Endothelial cell of umbilical vein (primary cell): ENCODE data around the gene RASSF5. TPM values are rescaled to one million over a fixed set of nuclear protein-coding genes. Genes with fewer than 3 reads are reported as not detected.

Experiments
- BruUV-seq: library from RNA; stranded (reverse); fragments of 400-500 nt; replicated peaks from 2 replicates; lab custom pipeline; 2021; lab: Mats Ljungman, UMichigan
- CTCF ChIA-PET: fragments of 300-600, 350-600 bp; sonication (Branson Sonifier 250); formaldehyde crosslinking; loops from one replicate; lab custom pipeline; 2021; ENCODE audit warnings: antibody characterized with exemption, inconsistent platforms; lab: Charles Lee
- POLR2A ChIA-PET: fragments of 300-600, 350-600 bp; sonication (Branson Sonifier 250); formaldehyde crosslinking; loops from one replicate; lab custom pipeline; 2021; ENCODE audit warnings: antibody characterized with exemption, inconsistent platforms; lab: Charles Lee
- DNase-seq: peaks from one replicate; pipeline ENCODE4 v3.0.0-alpha.2; 2011; ENCODE audit warnings: low read depth, low spot score
- FAIRE-seq: peaks from 2 replicates; lab custom pipeline; 2011; peaks lifted over from hg19 to GRCh38; lab: Jason Lieb, UNC
- H2AFZ ChIP-seq: 2 replicates; pipeline ENCODE4 v1.6.0; 2012; ENCODE audit warnings: low read depth, low read length, control low read depth, inconsistent platforms
- H3K27ac ChIP-seq: 2 replicates; pipeline ENCODE4 v1.5.1; 2011; ENCODE audit warnings: low read depth, mild to moderate bottlenecking, control low read depth, low read length, moderate library complexity; ENCODE audit not compliant: insufficient read depth
- H3K27me3 ChIP-seq, 2 experiments: 2 replicates each; pipeline versions ENCODE4 v1.6.0 to v1.6.1; 2011; ENCODE audit warnings: low read length in 2 of 2, mixed read lengths in 1 of 2; ENCODE audit not compliant: control insufficient read depth in 2 of 2, insufficient read depth in 2 of 2
- H3K36me3 ChIP-seq, 2 experiments: 2 replicates in 1 of 2; 3 replicates in 1 of 2; pipeline ENCODE4 v1.5.1; 2011; ENCODE audit warnings: low read length in 2 of 2, mild to moderate bottlenecking in 1 of 2, moderate library complexity in 1 of 2; ENCODE audit not compliant: control insufficient read depth in 2 of 2, insufficient read depth in 2 of 2; ENCODE audit errors: extremely low read depth in 1 of 2
- H3K4me1 ChIP-seq: 3 replicates; pipeline ENCODE4 v1.5.1; 2011; ENCODE audit warnings: mild to moderate bottlenecking, low read length; ENCODE audit not compliant: control insufficient read depth, insufficient read depth; ENCODE audit errors: extremely low read depth
- H3K4me2 ChIP-seq: 2 replicates; pipeline ENCODE4 v1.6.1; 2011; ENCODE audit warnings: low read length, control low read depth, mixed read lengths; ENCODE audit not compliant: insufficient read depth
- H3K4me3 ChIP-seq, 3 experiments: fragments of 200-600 bp in 1 of 3; sonication (generic), shearing (Covaris generic) in 1 of 3; replicated peaks in 1 of 3; 2 replicates each; pipeline ENCODE4 v1.5.1; 2011 to 2016; ENCODE audit warnings: control low read depth in 3 of 3, low read length in 3 of 3, mild to moderate bottlenecking in 2 of 3, inconsistent platforms in 1 of 3, low read depth in 1 of 3, moderate library complexity in 1 of 3; ENCODE audit not compliant: insufficient read depth in 1 of 3
- H3K79me2 ChIP-seq: 2 replicates; pipeline ENCODE4 v1.6.0; 2012; ENCODE audit warnings: low read length, inconsistent platforms; ENCODE audit not compliant: control insufficient read depth, insufficient read depth
- H3K9ac ChIP-seq: replicated peaks from 2 replicates; pipeline ENCODE3; 2011; ENCODE audit warnings: low read length, control low read depth; ENCODE audit not compliant: insufficient read depth; ENCODE audit errors: extremely low read depth
- H3K9me1 ChIP-seq: replicated peaks from 3 replicates; pipeline ENCODE4 v1.6.0; 2011; ENCODE audit warnings: mild to moderate bottlenecking, low read length; ENCODE audit not compliant: control insufficient read depth, insufficient read depth; ENCODE audit errors: extremely low read depth
- H3K9me3 ChIP-seq: replicated peaks from 2 replicates; pipeline ENCODE4 v1.5.1; 2012; ENCODE audit warnings: low read length, inconsistent platforms; ENCODE audit not compliant: control insufficient read depth, insufficient read depth
- H4K20me1 ChIP-seq: replicated peaks from 2 replicates; pipeline ENCODE3; 2011; ENCODE audit warnings: mild to moderate bottlenecking, low read length; ENCODE audit not compliant: control insufficient read depth, insufficient read depth; ENCODE audit errors: extremely low read depth
- EZH2 ChIP-seq: IDR thresholded peaks from 2 replicates; pipeline ENCODE4 v1.6.1; 2012; ENCODE audit warnings: borderline replicate concordance, low read depth, mild to moderate bottlenecking, moderate library complexity, low read length, inconsistent platforms; ENCODE audit not compliant: severe bottlenecking
- FOS ChIP-seq: IDR thresholded peaks from 2 replicates; pipeline ENCODE4 v1.6.1; 2011; ENCODE audit warnings: mild to moderate bottlenecking, low read length, moderate library complexity, borderline replicate concordance; ENCODE audit not compliant: insufficient read depth
- GATA2 ChIP-seq: IDR thresholded peaks from 2 replicates; pipeline ENCODE4 v1.7.0; 2011; ENCODE audit warnings: low read depth, mild to moderate bottlenecking, moderate library complexity, mixed read lengths, low read length; ENCODE audit not compliant: insufficient read length, insufficient read depth
- JUN ChIP-seq: IDR thresholded peaks from 2 replicates; pipeline ENCODE4 v1.6.1; 2011; ENCODE audit warnings: borderline replicate concordance, low read depth; ENCODE audit not compliant: insufficient read length, insufficient read depth
- MYC ChIP-seq: IDR thresholded peaks from one replicate; pipeline ENCODE4 v1.6.1; 2011; ENCODE audit warnings: mild to moderate bottlenecking, low read depth, low read length
- POLR2A ChIP-seq: IDR thresholded peaks from 2 replicates; pipeline ENCODE4 v1.6.1; 2012; ENCODE audit warnings: low read depth, mild to moderate bottlenecking, control low read depth, low read length
- POLR2AphosphoS5 ChIP-seq: IDR thresholded peaks from 2 replicates; pipeline ENCODE4 v1.6.1; 2012; ENCODE audit warnings: low read depth, mild to moderate bottlenecking, control low read depth, low read length, moderate library complexity; ENCODE audit not compliant: insufficient read depth
- dilution Hi-C: fragments of 300-500 bp; cut with MboI; formaldehyde crosslinking; loops from one replicate; pipeline ENCODE4 v1.15.0; 2019; ENCODE audit warnings: low sequenced_read_pairs; ENCODE audit not compliant: extremely low pct_ligation_motif_present
- intact Hi-C: fragments of 100-400 bp; cut with micrococcal nuclease; formaldehyde crosslinking; loops from one replicate; pipeline ENCODE4 v1.10.0; 2022
- polyA plus RNA-seq, 4 experiments: library from polyadenylated mRNA; depleted of rRNA in 3 of 4; stranded (reverse) in 3 of 4; unstranded in 1 of 4; fragments of >200 nt; gene quantifications; 2 replicates each; pipeline versions ENCODE4 v1.2.1 to v1.2.3, GENCODE V29; 2011 to 2012; ENCODE audit warnings: missing spikeins in 1 of 4
- total RNA-seq: library from RNA; stranded (reverse); gene quantifications from 2 replicates; pipeline ENCODE4 v1.2.3, GENCODE V29; 2021
- TF ChIP-seq, protein P1 (sequence below), 2 donors: IDR thresholded peaks; 1 replicate in 1 of 2; 2 replicates in 1 of 2; pipeline ENCODE4 v1.5.1; 2011; ENCODE audit warnings: low read length in 2 of 2, mild to moderate bottlenecking in 2 of 2, moderate library complexity in 2 of 2, control low read depth in 1 of 2, inconsistent platforms in 1 of 2, low read depth in 1 of 2; ENCODE audit not compliant: insufficient read depth in 1 of 2; ENCODE audit errors: extremely low read depth in 1 of 2
- TF ChIP-seq, protein P2 (sequence below): IDR thresholded peaks from 2 replicates; pipeline ENCODE4 v1.6.1; 2011; ENCODE audit not compliant: insufficient read depth, insufficient read length

The RASSF5 gene
- total and polyA plus RNA-seq, 2 donors (not counting 3 experiments of a cell fraction or from before 2014, with no cell fraction given), result 0.23 to 0.60 TPM

DNA sequence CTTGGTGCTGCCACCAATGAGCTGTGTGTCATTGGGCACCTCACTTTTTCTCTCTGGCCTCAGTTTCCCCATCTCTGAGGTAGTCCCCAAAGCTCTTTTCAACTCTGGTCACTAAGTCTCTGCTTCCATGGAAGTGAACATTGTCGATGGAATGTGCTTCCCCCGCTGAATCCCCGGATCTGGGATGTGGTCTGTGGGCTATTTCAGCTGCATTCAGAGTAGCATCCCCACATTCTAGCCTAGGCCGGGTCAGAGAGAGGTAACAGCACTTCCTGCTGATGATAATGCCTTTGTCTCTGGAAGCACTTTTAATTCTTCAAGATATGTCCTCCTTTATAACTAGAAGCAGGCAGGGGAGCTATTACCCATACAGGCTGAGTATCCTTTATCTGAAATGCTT lies 29.8 kb downstream of the RASSF5 start:
- no peaks in the 10 kb centered on the region for H3K9me1 ChIP-seq
- H3K79me2 ChIP-seq, result no peaks in the 10 kb centered on the region
- H3K4me1 ChIP-seq, result no peaks in the 10 kb centered on the region
- H3K27me3 ChIP-seq, result peaks cover 0 to 16% of the 10 kb centered on the region in 2 experiments
- dilution Hi-C loops (no loop called here), intact Hi-C loops (no loop called here)
- no peak overlapping the region for H3K4me3 ChIP-seq
- no peak overlapping the region for H3K9ac ChIP-seq
- ChIA-PET POLR2A (no interaction called here), CTCF (interaction anchor here (1.2 to 3.3 kb wide), 4 partner anchors 8 to 58 kb away, joined by 3 to 16 read pairs (median 8); no protein-coding TSS in a partner anchor)
- H3K4me2 ChIP-seq, result no peak overlapping the region
- H3K27ac ChIP-seq, result no peak overlapping the region
- no peaks in the 10 kb centered on the region for H4K20me1 ChIP-seq
- TF ChIP-seq POLR2AphosphoS5 (no peak), FOS (no peak), JUN (no peak), EZH2 (no peak), GATA2 (no peak), MYC (no peak), POLR2A (no peak)
- TF ChIP-seq, protein P1, sequence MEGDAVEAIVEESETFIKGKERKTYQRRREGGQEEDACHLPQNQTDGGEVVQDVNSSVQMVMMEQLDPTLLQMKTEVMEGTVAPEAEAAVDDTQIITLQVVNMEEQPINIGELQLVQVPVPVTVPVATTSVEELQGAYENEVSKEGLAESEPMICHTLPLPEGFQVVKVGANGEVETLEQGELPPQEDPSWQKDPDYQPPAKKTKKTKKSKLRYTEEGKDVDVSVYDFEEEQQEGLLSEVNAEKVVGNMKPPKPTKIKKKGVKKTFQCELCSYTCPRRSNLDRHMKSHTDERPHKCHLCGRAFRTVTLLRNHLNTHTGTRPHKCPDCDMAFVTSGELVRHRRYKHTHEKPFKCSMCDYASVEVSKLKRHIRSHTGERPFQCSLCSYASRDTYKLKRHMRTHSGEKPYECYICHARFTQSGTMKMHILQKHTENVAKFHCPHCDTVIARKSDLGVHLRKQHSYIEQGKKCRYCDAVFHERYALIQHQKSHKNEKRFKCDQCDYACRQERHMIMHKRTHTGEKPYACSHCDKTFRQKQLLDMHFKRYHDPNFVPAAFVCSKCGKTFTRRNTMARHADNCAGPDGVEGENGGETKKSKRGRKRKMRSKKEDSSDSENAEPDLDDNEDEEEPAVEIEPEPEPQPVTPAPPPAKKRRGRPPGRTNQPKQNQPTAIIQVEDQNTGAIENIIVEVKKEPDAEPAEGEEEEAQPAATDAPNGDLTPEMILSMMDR (IDR thresholded peaks at IDR 0.05; ENCODE audit: extremely low read depth in 1 of 2, insufficient read depth in 1 of 2, low read depth in 1 of 2, low read length in 2 of 2), result no peak
- TF ChIP-seq, protein P2, sequence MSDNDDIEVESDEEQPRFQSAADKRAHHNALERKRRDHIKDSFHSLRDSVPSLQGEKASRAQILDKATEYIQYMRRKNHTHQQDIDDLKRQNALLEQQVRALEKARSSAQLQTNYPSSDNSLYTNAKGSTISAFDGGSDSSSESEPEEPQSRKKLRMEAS, result no peak
- H3K36me3 ChIP-seq, result no peaks in the 10 kb centered on the region
- BruUV-seq, result no TSS peak
- FAIRE-seq (no peak), DNase-seq (no peak)
- H2AFZ ChIP-seq, result no peak overlapping the region
- no peaks in the 10 kb centered on the region for H3K9me3 ChIP-seq
